ENCODE results near the gene HELQ. TPM values are rescaled to one million over a fixed set of nuclear protein-coding genes. Genes with fewer than 3 reads are reported as not detected.

HELQ gene
- total and polyA plus RNA-seq, 9 of the 15 experiments (the other 6 are each of a cell fraction or from before 2014, with no cell fraction given) = 3.5 to 15.2 (median 11.9) TPM

DNA sequence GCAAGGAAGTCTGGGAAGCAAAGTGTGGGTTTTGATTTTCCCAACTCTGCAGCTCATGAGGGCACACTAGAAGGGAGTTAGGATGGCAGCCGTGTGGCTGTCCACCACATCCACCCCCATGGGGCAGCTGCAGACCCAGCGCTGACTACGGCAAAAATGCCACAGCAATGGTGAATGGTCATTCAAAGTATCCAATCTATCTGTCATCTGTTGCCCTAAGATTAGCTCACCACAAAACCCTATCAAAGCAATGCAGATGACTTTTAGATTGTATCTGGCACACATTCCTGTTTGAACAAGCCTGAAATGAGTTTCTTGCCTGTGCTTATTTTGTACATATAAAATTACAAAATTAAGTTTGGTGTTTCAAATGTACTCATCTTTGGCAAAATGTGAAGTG is 91.3 kb downstream of the HELQ start (continued):
- no peak for TF ChIP-seq CREB3 (tag; conservative IDR thresholded peaks at IDR 0.05; ENCODE audit: low read depth)
- TF ChIP-seq PHB2 (IDR thresholded peaks at IDR 0.05; ENCODE audit: low read depth) = no peak; the same call in 1 of the 2 replicates
- TF ChIP-seq ZNF3 (CRISPR knock-in tag; IDR thresholded peaks at IDR 0.05) = no peak
- peak; percentile 39; the same call in 1 of the 2 replicates for TF ChIP-seq JUND (IDR thresholded peaks at IDR 0.05; ENCODE audit: borderline replicate concordance, low read depth, low read length)
- peak; percentile 47; the same call in 1 of the 3 replicates for TF ChIP-seq JUND (tag; IDR thresholded peaks at IDR 0.05; ENCODE audit: borderline replicate concordance, low read depth, low read length)
- TF ChIP-seq TCFL5 (CRISPR knock-in tag; conservative IDR thresholded peaks at IDR 0.05) = no peak
- no peak for TF ChIP-seq ZBTB49 (CRISPR knock-in tag; IDR thresholded peaks at IDR 0.05; ENCODE audit: borderline replicate concordance)
- no peak for TF ChIP-seq NR2C2 (CRISPR knock-in tag; IDR thresholded peaks at IDR 0.05)
- TF ChIP-seq NR2C2 (tag; IDR thresholded peaks at IDR 0.05) = no peak
- TF ChIP-seq, protein P1, sequence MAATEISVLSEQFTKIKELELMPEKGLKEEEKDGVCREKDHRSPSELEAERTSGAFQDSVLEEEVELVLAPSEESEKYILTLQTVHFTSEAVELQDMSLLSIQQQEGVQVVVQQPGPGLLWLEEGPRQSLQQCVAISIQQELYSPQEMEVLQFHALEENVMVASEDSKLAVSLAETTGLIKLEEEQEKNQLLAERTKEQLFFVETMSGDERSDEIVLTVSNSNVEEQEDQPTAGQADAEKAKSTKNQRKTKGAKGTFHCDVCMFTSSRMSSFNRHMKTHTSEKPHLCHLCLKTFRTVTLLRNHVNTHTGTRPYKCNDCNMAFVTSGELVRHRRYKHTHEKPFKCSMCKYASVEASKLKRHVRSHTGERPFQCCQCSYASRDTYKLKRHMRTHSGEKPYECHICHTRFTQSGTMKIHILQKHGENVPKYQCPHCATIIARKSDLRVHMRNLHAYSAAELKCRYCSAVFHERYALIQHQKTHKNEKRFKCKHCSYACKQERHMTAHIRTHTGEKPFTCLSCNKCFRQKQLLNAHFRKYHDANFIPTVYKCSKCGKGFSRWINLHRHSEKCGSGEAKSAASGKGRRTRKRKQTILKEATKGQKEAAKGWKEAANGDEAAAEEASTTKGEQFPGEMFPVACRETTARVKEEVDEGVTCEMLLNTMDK (IDR thresholded peaks at IDR 0.05; ENCODE audit: borderline replicate concordance, insufficient read depth, low read depth, low read length, poor library complexity, severe bottlenecking) = no peak
- TF ChIP-seq ZNF609 (CRISPR knock-in tag; IDR thresholded peaks at IDR 0.05; ENCODE audit: borderline replicate concordance) = no peak
- TF ChIP-seq TRIM24 (IDR thresholded peaks at IDR 0.05) = peak; percentile 60 to 71
- TF ChIP-seq RUNX1 (IDR thresholded peaks at IDR 0.05; ENCODE audit: low read depth) = no peak; the same call in 1 of the 2 replicates
- no peak for TF ChIP-seq KDM2B (CRISPR knock-in tag; IDR thresholded peaks at IDR 0.05)
- no peak for TF ChIP-seq ZNF668 (CRISPR knock-in tag; IDR thresholded peaks at IDR 0.05)
- no peak for TF ChIP-seq KDM4B (IDR thresholded peaks at IDR 0.05; ENCODE audit: borderline replicate concordance in 2 of 2, low read depth in 1 of 2)
- TF ChIP-seq STAT5A (IDR thresholded peaks at IDR 0.05; ENCODE audit: borderline replicate concordance, low read length) = peak; percentile 57; the same call in 1 of the 2 replicates
- TF ChIP-seq HNRNPH1 (optimal IDR thresholded peaks at IDR 0.05; ENCODE audit: low read depth, low read length) = no peak
- no peak for TF ChIP-seq CHD1 (IDR thresholded peaks at IDR 0.05; ENCODE audit: low read length)

All from K562 (cell line).